ENCODE results near the gene SMAD3.

DNA sequence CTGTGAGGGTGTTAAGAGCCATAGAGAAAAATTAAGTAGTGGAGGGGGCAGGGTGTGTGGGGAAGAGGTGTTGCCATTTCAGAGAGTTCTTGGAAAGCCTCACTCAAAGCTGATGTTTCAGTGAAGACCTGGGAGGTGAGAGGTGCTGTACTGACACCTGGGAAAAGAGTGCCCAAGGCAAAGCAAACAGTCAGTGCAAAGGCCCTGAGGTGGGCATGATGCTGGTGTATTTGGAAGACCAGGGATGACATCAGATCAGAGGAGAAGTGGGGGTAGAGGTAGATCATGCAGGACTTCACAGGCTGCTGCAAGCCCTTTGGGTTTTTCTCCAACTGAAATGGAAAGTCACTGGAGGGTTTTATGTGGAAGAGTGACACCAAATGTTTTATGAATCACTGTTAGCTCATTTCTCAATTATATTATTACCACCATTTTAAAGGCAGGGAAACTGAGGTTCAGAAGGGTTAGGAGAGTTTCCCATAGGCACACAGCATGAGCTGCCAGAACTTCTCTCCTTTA is 42.8 kb upstream of the SMAD3 start:
- no peak for TF ChIP-seq POLR2A (IDR thresholded peaks at IDR 0.05; ENCODE audit: low read depth)
- no peak for TF ChIP-seq CTCF (IDR thresholded peaks at IDR 0.05)
- no peak for TF ChIP-seq EP300 (IDR thresholded peaks at IDR 0.05)
- no peak for TF ChIP-seq POLR2AphosphoS5 (IDR thresholded peaks at IDR 0.05)

Data from esophagus muscularis mucosa (tissue), 4 donors.